IPS DF 4.7 (cell line): ENCODE results near the gene JAKMIP1.
A peak's percentile ranks its signal among the peaks of the same experiment; 100 is the strongest.

Experiments
- DNase-seq: peaks from one replicate; pipeline ENCODE4 v3.0.0-alpha.2; 2013; ENCODE audit warnings: low spot score; ENCODE audit errors: extremely low read depth

The JAKMIP1 gene

DNA sequence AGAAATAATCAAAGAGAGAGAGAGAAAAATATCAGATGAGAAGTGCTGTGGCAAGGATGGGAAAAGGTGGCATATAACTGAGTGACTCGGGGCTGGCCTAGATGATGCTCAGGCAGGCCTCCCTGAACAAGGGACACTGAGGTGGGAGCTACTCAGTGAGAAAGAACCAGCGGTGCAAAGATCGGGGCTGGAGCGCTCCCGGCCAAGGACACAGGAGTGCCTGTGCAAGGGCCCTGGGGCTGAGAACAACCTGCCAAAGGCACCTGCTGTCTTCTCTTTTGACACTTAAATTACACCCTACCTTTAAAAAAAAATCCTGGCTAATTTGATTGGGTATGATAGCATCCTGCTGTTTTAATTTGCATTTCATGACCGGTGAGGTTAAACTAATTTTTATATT lies 104.5 kb downstream of the JAKMIP1 start:
- no peak for DNase-seq

DNA sequence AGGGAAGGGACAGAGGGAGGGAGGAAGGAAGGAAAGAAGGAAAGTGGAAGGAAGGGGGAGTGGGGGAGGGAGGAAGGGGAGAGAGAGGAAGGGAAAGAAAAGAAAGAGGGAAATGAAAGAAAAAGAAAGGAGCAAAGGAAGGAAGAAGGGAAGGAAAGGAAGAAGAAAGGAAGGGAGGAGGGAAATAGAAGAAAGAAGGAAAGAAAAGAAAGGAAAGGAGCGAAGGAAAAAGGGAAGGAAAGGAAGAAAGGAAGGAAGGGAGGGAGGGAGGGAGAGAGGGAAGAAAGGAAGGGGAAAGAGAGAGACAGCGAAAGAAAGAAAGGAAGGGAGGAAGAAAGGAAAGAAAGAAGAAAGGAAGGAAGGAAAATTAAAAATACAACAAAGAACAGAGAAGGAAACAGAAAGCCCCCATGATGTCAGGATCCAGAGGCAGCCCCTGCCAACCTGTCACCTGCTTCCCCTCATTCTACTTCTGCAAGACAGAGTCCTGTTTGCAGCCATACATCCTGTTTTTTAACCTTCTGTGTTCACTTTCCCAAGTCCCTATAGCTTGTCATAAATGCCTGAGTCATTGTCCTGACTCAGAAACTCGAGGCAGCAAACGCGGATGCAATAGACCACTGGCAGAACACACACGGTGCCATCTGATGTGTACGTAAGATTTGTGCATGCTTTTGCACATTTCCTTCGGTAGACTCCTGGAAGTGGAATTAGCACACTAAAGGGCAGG lies 105.2 kb downstream of the JAKMIP1 start:
- DNase-seq: no peak

DNA sequence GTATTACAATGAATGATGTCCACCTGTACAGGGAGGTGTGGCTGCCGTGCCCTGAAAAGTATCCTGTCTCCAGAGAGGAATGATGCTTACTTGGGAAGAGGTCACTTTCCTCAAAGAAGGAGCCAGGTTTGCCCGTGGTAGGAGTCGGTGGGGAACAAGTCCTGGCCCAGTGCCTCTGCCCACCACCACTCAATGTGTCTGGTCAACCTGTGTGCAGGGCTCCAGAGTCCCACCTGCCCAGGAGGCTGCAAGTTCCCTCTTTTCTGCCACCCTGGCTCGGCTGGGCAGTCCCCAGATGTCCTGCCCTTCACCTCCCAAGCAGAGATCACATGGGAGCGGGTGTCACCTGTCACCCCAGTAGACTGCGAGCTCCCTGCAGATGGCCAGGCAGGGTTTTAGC lies 106.7 kb downstream of the JAKMIP1 start:
- no peak for DNase-seq

DNA sequence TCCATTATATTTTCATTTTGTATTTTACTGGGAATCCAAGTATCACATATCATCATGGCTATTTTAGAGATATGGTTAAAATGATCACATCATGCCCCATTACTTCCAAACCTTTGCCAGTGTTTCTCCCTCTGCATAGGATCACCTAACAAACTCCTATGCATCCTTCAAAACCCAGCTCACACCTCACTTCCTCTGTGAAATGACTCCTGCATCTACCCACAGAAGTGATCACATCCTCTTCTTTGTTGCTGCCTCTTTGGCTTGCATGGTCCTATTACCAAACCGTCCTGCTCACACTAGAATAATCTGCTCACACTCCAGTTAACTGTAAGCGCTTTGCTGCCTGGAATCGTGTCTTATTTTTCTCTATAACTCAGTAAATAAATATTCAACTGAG lies 107.4 kb downstream of the JAKMIP1 start:
- no peak for DNase-seq

DNA sequence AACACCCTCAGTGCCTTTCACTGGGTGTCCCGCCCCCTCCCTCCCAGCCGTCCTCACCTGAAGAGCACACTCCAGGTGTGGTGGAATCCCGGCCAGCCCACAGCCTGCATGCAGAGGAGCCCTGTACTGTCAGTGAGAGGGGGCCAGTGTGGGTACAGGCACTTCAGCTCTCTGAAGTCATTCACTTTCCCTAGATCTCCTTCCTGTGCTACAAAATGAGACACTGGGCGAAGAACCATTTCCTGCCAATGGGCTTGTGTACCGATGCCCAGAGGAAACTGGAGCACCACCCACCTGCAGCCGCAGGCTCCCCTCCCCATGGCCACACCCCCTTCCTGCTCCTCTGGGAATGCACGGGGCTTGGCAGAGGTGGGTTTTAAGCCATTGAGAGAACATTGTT lies 108.2 kb downstream of the JAKMIP1 start:
- no peak for DNase-seq

DNA sequence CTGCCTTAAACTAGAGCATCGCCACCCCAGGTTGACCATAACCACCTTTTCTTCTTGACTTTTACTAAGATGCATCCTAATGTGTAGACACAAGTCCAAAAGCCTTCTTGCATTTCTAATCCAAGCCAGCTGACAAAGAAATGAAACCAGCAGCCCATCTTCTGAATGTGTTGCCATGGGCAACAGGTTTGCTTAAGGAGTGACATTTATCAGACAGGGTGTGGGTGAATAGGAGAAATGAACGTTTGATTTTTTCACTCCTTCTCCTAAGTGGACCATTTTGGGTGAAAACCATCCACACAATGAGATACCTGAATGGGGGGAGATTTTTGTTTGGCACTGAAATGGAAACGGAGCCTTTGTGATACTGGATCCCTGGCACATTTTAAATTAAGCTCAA lies 109.4 kb downstream of the JAKMIP1 start:
- no peak for DNase-seq

DNA sequence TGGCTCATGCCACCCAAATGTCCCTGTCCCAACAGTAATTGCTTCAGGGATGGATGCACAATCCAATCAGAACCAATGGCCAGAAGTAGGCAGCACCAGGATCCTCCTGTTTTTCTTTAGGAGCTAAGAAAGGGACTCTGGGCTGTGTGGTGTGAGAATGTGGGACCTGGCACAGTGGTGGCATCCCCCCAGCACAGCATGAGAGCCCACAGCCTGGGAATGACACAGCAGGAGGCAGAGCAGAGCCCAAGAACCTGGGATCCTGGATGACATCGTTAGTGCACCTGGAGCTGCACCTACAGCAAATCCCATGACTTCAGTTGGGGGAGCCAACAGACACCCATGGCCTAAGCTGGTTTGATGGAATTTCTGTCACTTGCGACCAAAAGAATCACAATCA lies 111.4 kb downstream of the JAKMIP1 start:
- no peak for DNase-seq

DNA sequence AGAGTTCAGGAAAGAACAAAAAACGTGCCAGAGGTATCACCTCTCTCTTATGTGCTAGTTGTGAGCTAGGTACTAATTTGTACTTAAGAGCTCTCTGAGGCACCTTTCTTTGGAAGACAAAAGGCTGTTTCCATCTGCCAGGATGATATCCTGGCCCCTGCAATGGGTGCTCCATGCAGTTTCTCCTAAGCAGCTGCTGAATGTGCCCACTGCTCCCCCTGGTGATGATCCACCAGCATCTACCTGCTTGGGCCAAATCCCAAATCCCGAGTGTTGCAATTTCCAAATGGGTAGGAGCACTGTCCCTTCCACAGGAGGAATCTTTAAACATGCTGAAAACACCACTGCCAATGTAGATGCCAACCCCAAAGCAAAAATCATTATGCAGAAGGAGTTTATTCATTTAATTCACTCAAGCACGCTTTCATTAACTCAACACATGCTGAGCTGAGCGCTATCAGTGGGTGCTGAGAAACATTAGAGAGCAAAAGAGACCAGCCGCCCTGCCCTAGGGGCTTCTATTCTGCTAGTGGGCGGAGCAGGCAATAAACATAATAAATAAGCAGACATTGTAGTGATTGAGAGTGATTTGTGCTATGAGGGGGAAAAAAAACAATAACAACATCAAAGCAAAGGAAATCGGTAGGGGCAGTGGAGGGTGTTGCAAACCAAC lies 112.5 kb downstream of the JAKMIP1 start:
- DNase-seq: peak; percentile 38

DNA sequence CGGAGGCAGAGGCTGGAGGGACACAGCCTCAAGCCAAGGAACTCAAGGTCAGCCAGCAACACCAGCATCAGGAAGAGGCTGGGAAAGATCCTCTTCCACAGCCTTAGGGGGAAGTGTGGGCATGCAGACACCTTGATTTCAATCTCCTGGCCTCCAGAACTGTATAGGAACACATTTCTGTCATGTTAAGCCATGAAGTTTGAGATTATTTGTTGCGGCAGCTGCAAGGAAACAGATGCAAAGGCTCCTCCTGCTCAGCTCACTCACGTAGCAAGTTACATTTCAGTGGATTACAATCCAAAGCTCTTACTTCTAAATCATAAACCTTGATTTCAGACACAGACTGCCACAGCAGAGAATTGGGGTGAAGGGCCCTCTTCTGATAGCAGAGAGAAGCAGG lies 113.5 kb downstream of the JAKMIP1 start:
- DNase-seq: no peak

DNA sequence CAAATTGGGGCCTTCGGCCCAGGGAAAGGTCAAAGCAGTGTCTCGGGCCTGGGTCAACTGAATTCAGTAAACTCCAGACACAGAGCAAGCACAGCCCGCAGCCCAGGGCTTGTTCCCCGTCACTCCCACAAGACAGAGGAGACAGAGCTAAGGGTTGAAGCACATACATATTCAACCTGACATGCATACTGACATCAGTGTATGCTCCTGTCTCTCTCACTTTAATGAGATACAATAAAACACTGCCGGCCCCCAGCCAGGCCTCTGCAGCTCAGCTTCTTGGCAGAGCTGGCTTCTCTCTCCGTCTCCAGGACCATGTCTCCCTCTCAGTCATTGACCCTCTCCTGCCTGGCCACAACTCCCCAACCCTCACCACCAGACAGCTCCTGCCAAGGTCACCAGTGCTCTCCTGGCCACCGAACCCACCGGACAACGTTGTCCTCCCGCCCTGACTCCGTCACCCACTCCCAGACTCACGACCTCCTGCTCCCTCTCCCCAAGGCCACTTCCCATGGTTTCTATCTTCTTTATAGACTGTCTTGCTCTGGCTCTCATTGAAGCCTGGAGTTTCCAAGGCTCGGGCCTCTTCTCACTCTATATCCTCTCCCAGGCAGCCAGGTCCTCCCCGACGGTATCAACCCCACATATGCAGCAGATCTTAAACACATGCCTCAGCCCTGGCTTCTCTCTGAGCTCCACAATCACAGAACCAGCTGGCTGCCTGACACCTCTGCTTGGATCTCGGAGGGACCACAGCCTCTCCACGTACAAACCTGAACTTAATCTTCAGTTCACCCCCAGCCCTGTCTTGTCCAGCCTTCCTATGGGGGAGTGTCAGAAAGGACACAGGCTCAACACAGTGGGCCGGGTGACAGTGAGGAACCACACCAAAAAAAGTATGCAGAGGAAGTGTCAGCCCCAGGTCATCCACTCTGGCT lies 114.4 kb downstream of the JAKMIP1 start:
- no peak for DNase-seq

DNA sequence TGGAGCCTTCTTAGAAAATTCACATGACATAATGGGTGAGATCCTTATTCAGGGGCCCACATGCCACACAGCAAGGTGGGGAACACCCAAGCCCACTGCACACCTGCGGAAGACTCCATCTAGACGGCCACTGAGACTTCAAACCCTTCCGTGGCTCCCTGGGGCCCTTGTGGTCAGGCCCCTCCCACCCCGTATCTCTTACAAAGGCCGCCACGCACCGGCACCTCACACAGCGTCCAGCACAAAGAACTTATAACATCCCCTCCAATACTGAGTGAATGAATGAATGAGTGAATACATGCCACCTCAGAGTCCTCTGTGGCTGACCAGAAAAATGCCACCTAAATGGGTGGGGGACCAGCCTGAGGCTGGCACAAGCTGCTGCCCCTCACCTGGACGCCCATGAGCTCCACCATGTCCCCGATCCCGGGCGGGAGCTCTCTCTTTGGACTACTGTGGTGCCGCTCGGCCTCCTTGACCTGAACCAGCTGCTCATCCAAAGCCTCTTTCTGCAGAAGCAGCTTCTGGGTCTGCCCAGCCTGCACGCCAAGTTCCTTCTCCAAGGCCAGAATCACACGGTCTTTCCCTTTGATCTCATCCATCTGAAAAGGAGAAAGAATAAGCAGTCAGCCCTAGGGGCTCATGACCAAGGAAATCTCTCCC lies 115.2 kb downstream of the JAKMIP1 start:
- no peak for DNase-seq

DNA sequence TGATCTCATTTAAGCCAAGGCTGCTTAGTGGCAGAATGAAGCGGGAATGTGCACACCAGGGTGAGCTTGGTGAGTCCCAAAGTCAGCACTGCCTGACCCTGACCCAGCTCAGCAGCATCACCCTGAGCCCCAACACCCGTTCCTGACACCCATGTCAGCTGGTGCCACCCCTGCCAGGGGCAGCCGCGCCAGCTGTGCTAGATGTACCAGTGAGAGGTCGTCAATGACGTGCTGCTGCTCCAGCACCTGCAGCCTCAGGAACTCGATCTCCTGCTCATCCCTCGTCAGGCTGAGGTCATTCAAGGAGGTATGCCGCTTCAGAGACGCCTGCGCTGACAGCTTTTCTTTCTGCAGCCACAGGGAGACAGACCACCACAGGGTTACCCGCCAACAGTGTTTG lies 120.4 kb downstream of the JAKMIP1 start:
- no peak for DNase-seq

DNA sequence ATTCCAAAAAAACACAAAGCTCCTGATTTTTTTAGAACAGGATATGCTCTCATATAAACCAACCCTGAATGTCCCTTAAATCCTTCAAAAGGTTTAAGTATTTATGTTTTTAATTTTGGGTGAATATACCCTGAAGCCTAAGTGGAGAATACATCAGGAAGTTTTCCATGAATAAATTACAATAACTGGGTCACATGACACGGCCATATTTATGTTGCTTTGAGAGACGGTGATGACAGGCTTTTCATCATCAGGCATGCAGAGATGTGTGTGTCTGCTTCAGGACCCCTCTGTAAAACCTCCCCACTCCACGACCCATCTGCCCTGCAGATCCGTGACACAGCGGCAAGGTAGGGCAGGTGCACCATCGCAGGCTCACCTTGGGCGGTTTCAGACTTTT lies 121.8 kb downstream of the JAKMIP1 start:
- DNase-seq: no peak

DNA sequence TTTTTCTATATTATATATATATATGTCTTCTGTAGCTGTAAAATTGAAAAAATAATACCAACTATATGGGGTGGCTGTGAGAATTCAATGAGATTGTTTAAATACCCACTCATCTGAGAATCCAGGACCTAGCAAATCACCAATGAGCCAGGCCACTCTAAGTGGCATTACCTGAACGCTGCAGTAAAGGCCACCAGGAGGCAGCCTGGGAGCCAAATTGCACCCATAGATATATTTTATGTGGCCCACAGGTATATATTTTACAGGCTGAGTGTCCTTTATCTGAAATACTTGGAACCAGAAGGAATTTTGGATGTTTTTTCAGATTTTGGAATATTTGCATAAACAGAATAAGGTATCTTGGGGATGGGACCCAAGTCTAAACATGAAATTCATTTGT lies 124.0 kb downstream of the JAKMIP1 start:
- DNase-seq: no peak

DNA sequence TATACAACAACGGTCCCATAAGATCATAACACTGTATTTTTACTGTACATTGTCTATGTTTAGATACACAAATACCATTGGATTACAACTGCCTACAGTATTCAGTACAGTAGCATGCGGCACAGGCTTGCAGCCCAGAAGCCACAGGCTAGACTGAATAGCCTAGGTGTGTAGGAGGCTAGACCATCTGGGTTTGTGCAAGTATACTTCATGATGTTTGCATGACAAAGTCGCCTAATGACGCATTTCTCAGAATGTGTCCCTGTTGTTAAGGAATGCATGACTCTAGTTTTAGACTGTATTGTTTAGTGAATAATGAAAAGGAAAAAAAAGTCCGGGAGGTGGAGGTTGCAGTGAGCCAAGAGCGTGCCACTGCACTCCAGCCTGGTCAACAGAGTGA lies 125.6 kb downstream of the JAKMIP1 start:
- DNase-seq: no peak

DNA sequence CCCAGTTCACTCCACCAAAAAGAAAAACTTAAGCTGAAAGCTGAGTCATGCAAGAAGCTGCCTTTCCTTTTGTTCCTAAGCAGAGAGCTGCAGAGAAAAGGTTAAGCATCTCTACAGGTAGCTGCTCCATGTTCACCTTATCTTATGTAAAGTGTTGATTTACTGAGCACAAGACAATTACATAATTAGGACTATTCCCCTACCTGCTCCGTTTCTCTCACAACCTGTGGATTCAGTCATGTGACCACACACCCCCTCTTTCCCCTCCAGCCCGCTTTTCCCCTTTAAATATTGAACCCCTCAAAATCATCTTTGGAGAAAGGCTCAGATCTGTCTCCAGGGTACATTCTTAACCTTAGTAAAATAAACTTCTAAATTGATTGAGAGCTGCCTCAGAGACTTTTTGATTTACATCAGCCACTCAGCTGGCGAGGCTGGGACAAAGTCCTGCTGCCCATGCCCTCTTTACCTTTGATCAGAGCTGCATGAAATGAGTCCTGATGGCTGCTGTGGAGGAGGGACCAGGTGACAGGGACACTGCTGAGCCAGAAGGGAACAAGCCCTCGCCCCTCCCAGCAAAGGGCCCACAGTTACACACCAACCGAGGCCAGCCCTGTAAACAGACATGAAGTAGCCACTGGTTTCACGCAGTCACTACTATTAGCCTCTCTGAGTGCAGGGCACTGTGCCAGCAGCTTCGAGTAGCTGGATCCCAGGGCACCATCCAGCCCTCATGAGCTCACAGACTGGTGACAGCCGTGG lies 128.2 kb downstream of the JAKMIP1 start:
- no peak for DNase-seq

DNA sequence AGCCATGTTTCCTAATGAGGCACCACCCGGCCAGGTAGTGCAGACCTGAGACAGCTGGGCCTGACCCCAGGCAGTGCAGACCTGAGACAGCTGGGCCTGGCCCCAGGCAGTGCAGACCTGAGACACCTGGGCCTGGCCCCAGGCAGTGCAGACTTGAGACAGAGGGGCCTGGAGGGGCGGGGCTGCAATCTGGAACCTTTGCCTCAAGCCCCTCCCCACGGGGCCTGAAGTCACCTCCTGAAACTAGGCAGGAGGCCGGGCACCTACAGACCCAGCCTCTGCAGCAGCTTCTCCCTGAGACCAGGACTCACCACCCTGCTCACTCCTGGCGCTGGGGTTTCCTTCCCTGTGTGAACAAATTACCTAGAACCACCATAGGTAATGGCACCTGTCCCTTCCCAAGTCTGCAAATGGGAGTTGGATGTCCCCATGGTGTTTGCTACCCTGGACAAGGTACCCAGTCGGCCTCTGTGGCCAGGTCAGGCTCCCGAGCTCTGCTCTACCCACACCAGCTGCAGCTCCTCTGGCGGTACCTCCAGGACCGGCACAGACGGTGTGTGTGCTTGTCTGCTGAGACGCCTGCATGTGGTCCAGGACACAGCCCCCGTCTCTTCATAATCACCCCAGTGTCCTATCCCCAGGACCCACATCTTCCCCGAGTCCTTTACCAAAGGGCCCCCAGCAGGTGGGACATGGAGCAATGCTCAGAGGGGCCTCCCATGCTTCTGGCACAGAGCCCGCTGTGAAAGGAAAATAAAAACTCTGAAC lies 129.0 kb downstream of the JAKMIP1 start:
- DNase-seq: no peak

DNA sequence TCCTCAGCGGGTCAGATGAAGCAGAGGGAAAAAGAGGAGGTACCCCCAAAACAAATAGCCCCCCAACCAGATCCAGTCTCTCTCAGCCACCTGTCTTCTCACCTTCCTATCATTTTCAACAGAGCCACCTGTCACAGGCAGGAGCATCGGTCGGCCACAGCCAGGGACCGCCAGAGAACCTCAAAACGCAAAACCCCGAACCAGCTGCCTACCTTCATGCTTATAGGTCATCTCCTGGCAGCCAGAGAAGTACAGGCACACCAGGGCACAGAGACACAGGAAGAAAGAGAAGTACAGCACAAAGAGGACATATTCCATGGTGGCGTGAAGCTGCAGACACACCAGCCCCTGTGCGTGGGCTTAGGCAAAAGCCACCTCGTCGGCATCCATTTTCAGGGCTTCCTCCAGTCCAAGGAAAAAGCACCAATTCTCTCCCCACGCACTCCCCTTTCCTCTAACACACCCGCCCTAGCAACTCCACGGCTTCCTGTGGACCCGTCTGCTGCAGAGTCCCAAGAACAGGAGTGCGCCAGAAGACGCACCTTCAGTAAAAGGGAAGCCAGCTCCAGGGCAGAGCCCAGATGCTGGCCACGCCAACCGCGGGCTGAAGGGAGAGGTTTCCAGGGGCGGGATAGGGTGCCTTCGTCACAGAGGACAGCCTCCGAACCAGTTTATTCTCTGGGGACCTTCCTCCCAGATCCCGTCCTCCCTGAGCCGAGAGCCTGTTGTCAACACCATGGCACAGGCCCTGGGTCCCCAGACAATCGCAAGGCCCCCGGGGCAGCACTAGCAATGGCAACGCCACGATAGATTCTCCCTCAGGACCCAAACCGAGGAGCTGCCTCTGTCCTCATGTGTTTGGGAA lies 130.3 kb downstream of the JAKMIP1 start:
- DNase-seq: no peak

DNA sequence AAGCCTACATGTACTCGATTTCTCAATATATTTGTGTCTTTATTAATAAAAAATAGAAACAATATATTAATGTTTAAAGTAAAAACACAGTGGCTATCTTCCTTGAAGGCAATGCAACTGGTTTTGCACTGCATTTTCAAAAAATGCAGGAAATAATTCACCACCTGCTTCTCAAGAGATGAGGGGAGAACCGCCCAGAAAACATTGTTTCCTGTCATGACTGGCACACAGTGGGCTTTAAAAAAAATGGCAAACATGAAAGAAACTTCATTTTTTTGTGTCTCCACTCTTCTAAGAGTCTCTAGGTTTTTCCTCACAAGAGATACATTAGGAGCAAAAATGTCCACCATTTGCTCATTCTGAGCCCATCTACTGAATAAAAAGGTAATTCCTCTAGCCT lies 131.4 kb downstream of the JAKMIP1 start:
- DNase-seq: no peak
